Breast epithelium (tissue), 3 donors: ENCODE measurements around the gene ALDH1A3.

Source experiments
- POLR2A ChIP-seq: fragments of 450-650 bp; IDR thresholded peaks from one replicate; pipeline ENCODE4 v1.6.1; 2016; ENCODE audit warnings: antibody characterized with exemption, mild to moderate bottlenecking, moderate library complexity
- TF ChIP-seq, protein P1 (sequence below), 3 donors: fragments of 450-650 bp; IDR thresholded peaks; one replicate each; pipeline ENCODE4 v1.5.1; 2016 to 2017; ENCODE audit warnings: antibody characterized with exemption in 3 of 3, mild to moderate bottlenecking in 3 of 3, moderate library complexity in 3 of 3

DNA sequence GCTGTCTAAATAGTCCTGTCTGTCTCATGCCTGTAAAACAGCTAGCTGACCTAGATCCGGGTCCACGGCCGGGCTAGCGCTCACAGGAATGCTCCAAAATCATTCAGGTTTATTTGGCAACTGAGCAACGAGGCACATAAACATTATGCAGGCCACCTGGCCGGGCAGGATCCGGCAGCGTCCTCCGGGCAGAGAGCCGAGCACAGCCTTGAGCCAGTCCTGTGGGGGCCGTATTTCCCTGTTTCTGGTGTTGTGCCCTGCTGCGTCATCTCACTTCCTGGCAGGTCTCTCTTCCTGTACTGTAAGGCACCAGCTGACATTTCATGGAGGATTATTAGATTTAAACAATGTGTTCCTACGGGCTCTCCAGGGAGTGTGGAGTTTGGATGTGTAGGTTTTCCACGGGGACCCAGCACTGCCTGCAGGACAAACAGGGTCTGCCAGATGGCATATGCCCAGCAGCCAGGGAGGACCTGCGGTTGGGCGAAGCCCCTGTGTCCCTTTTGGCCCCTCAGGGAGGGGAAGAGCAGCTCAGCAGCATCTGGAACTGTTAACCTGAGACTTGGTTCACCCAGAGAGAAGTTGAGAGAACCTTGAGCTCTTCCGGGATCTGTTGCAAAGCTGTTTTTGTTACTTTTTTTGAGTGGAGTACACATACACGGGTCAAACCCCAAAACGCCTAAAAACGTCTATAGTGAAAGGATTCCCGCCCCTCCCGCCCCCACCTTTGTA is 23.0 kb downstream of the ALDH1A3 start:
- TF ChIP-seq, protein P1, sequence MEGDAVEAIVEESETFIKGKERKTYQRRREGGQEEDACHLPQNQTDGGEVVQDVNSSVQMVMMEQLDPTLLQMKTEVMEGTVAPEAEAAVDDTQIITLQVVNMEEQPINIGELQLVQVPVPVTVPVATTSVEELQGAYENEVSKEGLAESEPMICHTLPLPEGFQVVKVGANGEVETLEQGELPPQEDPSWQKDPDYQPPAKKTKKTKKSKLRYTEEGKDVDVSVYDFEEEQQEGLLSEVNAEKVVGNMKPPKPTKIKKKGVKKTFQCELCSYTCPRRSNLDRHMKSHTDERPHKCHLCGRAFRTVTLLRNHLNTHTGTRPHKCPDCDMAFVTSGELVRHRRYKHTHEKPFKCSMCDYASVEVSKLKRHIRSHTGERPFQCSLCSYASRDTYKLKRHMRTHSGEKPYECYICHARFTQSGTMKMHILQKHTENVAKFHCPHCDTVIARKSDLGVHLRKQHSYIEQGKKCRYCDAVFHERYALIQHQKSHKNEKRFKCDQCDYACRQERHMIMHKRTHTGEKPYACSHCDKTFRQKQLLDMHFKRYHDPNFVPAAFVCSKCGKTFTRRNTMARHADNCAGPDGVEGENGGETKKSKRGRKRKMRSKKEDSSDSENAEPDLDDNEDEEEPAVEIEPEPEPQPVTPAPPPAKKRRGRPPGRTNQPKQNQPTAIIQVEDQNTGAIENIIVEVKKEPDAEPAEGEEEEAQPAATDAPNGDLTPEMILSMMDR (IDR thresholded peaks at IDR 0.05), result no peak
- no peak for TF ChIP-seq POLR2A
